DOHH2 (cell line): Measurements from ENCODE around the gene KRT14.

ENCODE experiments used
- H3F3A ChIP-seq: fragments of 200-600 bp; sonication (generic), shearing (Covaris generic); 2 replicates; pipeline ENCODE4 v1.6.0; 2016; ENCODE audit warnings: antibody characterized with exemption, mild to moderate bottlenecking; ENCODE audit not compliant: control insufficient read depth, insufficient read depth
- H3K27ac ChIP-seq: fragments of 200-600 bp; sonication (generic); 2 replicates; pipeline ENCODE4 v1.5.1; 2014; ENCODE audit warnings: low read depth, mild to moderate bottlenecking, low read length, moderate library complexity
- H3K27me3 ChIP-seq: fragments of 200-600 bp; sonication (generic); 2 replicates; pipeline ENCODE4 v1.6.1; 2014; ENCODE audit warnings: mild to moderate bottlenecking, low read length, mixed read lengths; ENCODE audit not compliant: control insufficient read depth
- H3K36me3 ChIP-seq: fragments of 200-600 bp; sonication (generic); 2 replicates; pipeline ENCODE4 v1.6.1; 2014; ENCODE audit warnings: mild to moderate bottlenecking, low read length, moderate library complexity, mixed read lengths; ENCODE audit not compliant: control insufficient read depth
- H3K4me1 ChIP-seq: fragments of 200-600 bp; sonication (generic); 2 replicates; pipeline ENCODE4 v1.6.1; 2014; ENCODE audit warnings: mild to moderate bottlenecking, low read length, mixed read lengths; ENCODE audit not compliant: control insufficient read depth
- H3K4me2 ChIP-seq: fragments of 200-600 bp; sonication (generic); 2 replicates; pipeline ENCODE4 v1.6.0; 2014; ENCODE audit warnings: mild to moderate bottlenecking, low read length, moderate library complexity
- H3K4me3 ChIP-seq: fragments of 200-600 bp; sonication (generic); 2 replicates; pipeline ENCODE4 v1.5.1; 2014; ENCODE audit warnings: mild to moderate bottlenecking, low read length, mixed read lengths
- H3K79me2 ChIP-seq: fragments of 200-600 bp; sonication (generic); 2 replicates; pipeline ENCODE4 v1.6.1; 2014; ENCODE audit warnings: mild to moderate bottlenecking, low read length, mixed read lengths; ENCODE audit not compliant: control insufficient read depth
- H3K9me2 ChIP-seq: fragments of 200-600 bp; sonication (generic); replicated peaks from 2 replicates; pipeline ENCODE4 v1.6.1; 2014; ENCODE audit warnings: mild to moderate bottlenecking, low read length, mixed read lengths; ENCODE audit not compliant: control insufficient read depth
- H3K9me3 ChIP-seq: fragments of 200-600 bp; sonication (generic); 2 replicates; pipeline ENCODE4 v1.6.1; 2014; ENCODE audit warnings: antibody characterized with exemption, low read length, mixed read lengths; ENCODE audit not compliant: control insufficient read depth, insufficient read depth
- H4K20me1 ChIP-seq: fragments of 200-600 bp; sonication (generic); 2 replicates; pipeline ENCODE4 v1.6.0; 2014; ENCODE audit warnings: low read depth, mild to moderate bottlenecking, antibody characterized with exemption, low read length, moderate library complexity; ENCODE audit not compliant: control insufficient read depth, insufficient read depth
- CTCF ChIP-seq: fragments of 200-600 bp; sonication (generic); IDR thresholded peaks from one replicate; pipeline ENCODE4 v1.5.1; 2014; ENCODE audit warnings: antibody characterized with exemption, mild to moderate bottlenecking, low read depth, low read length; ENCODE audit not compliant: poor library complexity, severe bottlenecking
- EZH2phosphoT487 ChIP-seq: fragments of 200-600 bp; sonication (generic); IDR thresholded peaks from 2 replicates; pipeline ENCODE4 v1.6.1; 2017; ENCODE audit warnings: borderline replicate concordance, mild to moderate bottlenecking, antibody characterized with exemption, low read length, moderate library complexity, mixed read lengths

Gene KRT14

DNA sequence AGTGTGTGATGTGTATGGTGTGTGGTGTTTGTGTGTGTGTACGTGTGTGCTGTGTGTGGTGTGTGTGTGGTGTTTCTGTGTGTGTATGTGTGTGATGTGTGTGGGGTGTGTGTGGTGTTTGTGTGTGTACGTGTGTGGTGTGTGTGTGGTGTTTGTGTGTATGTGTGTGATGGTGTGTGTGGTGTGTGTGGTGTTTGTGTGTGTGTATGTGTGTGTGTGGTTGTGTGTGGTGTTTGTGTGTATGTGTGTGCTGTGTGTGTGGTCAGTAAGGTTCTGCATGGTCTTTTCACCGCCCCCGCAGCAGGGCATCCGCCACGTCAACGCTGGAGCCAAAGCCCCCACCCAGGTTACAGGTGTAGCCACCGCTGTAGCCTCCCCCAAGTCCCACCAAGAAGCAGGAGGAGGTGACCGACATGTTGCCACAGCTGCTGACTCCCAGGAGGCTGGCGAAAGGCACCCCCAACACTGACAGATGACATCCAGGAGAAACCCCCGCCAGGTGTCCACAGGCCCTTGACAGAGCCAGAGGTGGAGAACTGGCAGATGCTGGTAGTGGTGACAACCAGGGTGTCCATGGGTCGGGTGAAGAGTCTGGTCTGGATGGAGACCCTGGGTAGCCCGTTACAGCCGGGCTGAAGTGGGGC is 47.0 kb upstream of the KRT14 start:
- H3K36me3 ChIP-seq: no peaks in the 10 kb centered on the region
- no peaks in the 10 kb centered on the region for H3F3A ChIP-seq
- no peaks in the 10 kb centered on the region for H3K4me1 ChIP-seq
- TF ChIP-seq CTCF (no peak), EZH2phosphoT487 (no peak)
- H3K9me3 ChIP-seq: no peaks in the 10 kb centered on the region; the same call in 1 of the 2 replicates
- H3K27me3 ChIP-seq: no peaks in the 10 kb centered on the region
- H3K79me2 ChIP-seq: no peaks in the 10 kb centered on the region
- no peak overlapping the region for H3K27ac ChIP-seq
- H3K4me3 ChIP-seq: no peak overlapping the region
- no peaks in the 10 kb centered on the region for H4K20me1 ChIP-seq
- no peak overlapping the region for H3K4me2 ChIP-seq
- H3K9me2 ChIP-seq: no peaks in the 10 kb centered on the region

GRCh38 chr17:41632482-41633105 is 45.9 kb upstream of the KRT14 start:
- H3K27ac ChIP-seq: no peak overlapping the region
- no peak overlapping the region for H3K4me3 ChIP-seq
- H3K9me3 ChIP-seq: no peaks in the 10 kb centered on the region; the same call in 1 of the 2 replicates
- no peaks in the 10 kb centered on the region for H4K20me1 ChIP-seq
- H3K79me2 ChIP-seq: no peaks in the 10 kb centered on the region
- H3K4me2 ChIP-seq: no peak overlapping the region
- TF ChIP-seq EZH2phosphoT487 (no peak), CTCF (no peak)
- H3K27me3 ChIP-seq: no peaks in the 10 kb centered on the region
- H3K36me3 ChIP-seq: no peaks in the 10 kb centered on the region
- H3F3A ChIP-seq: no peaks in the 10 kb centered on the region
- no peaks in the 10 kb centered on the region for H3K4me1 ChIP-seq
- no peaks in the 10 kb centered on the region for H3K9me2 ChIP-seq

DNA sequence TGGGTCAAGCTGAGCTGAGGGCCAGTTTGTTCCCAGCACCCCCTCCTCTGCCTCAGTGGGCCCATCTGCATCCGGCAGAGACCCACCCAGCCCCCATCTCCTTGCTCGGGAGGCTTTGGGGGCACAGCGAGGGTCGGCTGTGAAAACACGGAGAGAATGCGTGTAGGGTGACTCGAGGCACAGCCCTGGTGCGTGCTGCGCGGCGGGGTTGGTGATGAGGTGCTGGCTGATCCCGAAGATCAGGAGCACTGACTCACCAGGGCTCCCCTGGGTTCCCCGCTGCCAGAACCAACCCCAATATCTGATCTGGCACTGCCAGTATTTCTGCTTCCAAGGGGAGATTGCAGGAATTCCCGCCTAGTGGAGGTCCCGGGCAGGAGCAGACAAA is 45.2 kb upstream of the KRT14 start:
- H3K9me2 ChIP-seq: no peaks in the 10 kb centered on the region
- TF ChIP-seq CTCF: no peak
- no peak for TF ChIP-seq EZH2phosphoT487
- H3K79me2 ChIP-seq: no peaks in the 10 kb centered on the region
- H3K4me2 ChIP-seq: no peak overlapping the region
- H3K9me3 ChIP-seq: no peaks in the 10 kb centered on the region; the same call in 1 of the 2 replicates
- no peaks in the 10 kb centered on the region for H3K4me1 ChIP-seq
- no peaks in the 10 kb centered on the region for H3K36me3 ChIP-seq
- no peak overlapping the region for H3K27ac ChIP-seq
- H3K4me3 ChIP-seq: no peak overlapping the region
- no peaks in the 10 kb centered on the region for H3K27me3 ChIP-seq
- no peaks in the 10 kb centered on the region for H4K20me1 ChIP-seq
- H3F3A ChIP-seq: no peaks in the 10 kb centered on the region
